Stimulated activated CD4-positive, alpha-beta T cell treated with anti-CD3 and anti-CD28 coated beads, Interleukin-2, amount 100 ng/mL, for 24 hours (primary cell): ENCODE results near the gene AKR1A1.
"Not testable (repeated sequence)": the region's sequence is repeated elsewhere in the genome, so short reads cannot be mapped to it uniquely, and the experiment has no call there.

Source experiments
- DNase-seq, 2 donors: peaks; one replicate each; pipeline ENCODE4 v3.0.0-alpha.2; 2020

AKR1A1 gene

GRCh38 chr1:45550401-45551351, at the start of gene AKR1A1:
Gene AKR1A1, plus strand, starts transcription at chr1:45550826. Its CDS starts 10,969 bp downstream, at chr1:45561795.
- peak; percentile 89 to 92 for DNase-seq

- DNase-seq, result no peak
Measured at GRCh38 chr1:45501505-45501859, 49.1 kb upstream of the AKR1A1 start.

GRCh38 chr1:45503462-45504360, 46.9 kb upstream of the AKR1A1 start:
- no peak for DNase-seq

GRCh38 chr1:45507195-45507594, 43.4 kb upstream of the AKR1A1 start:
- no peak for DNase-seq

- DNase-seq, result no peak
Measured at GRCh38 chr1:45507893-45508292, 42.7 kb upstream of the AKR1A1 start.

GRCh38 chr1:45508295-45509151, 42.1 kb upstream of the AKR1A1 start:
- no peak for DNase-seq

- no peak for DNase-seq
Measured at GRCh38 chr1:45510036-45510971, 40.3 kb upstream of the AKR1A1 start.

- DNase-seq, result no peak
Measured at GRCh38 chr1:45510972-45511527, 39.6 kb upstream of the AKR1A1 start.

GRCh38 chr1:45512641-45513054, 38.0 kb upstream of the AKR1A1 start:
- peak; percentile 63 to 66 for DNase-seq

GRCh38 chr1:45513532-45514260, 36.9 kb upstream of the AKR1A1 start:
- not testable (repeated sequence) for DNase-seq

GRCh38 chr1:45516036-45516435, 34.6 kb upstream of the AKR1A1 start:
- no peak for DNase-seq

- DNase-seq, result no peak
Measured at GRCh38 chr1:45516465-45516864, 34.2 kb upstream of the AKR1A1 start.

- not testable (repeated sequence) for DNase-seq
Measured at GRCh38 chr1:45518366-45518765, 32.3 kb upstream of the AKR1A1 start.

- no peak for DNase-seq
Measured at GRCh38 chr1:45518910-45519309, 31.7 kb upstream of the AKR1A1 start.

GRCh38 chr1:45519774-45520173, 30.9 kb upstream of the AKR1A1 start:
- DNase-seq, result not testable (repeated sequence)

- peak; percentile 99 for DNase-seq
Measured at GRCh38 chr1:45521413-45522323, 29.0 kb upstream of the AKR1A1 start, which contains the start of gene PRDX1. Gene PRDX1, minus strand, starts transcription at chr1:45521884. Its CDS starts 2,841 bp downstream, at chr1:45519043.

- no peak for DNase-seq
Measured at GRCh38 chr1:45522324-45523104, 28.1 kb upstream of the AKR1A1 start.

GRCh38 chr1:45523516-45523915, 27.1 kb upstream of the AKR1A1 start:
- not testable (repeated sequence) for DNase-seq
